ENCODE measurements around the gene CREB3L4. TPM values are rescaled to one million over a fixed set of nuclear protein-coding genes. Genes with fewer than 3 reads are reported as not detected.

CREB3L4 gene
- total and polyA plus RNA-seq, 2 of the 13 experiments (the other 11 are each of a cell fraction or from before 2014, with no cell fraction given): 9.9 to 18.7 TPM

- TF ChIP-seq GPBP1L1 (CRISPR knock-in tag; IDR thresholded peaks at IDR 0.05) (no peak), ZNF713 (CRISPR knock-in tag; IDR thresholded peaks at IDR 0.05) (no peak), SRSF1 (optimal IDR thresholded peaks at IDR 0.05; ENCODE audit: low read depth, low read length) (no peak), ZNF776 (CRISPR knock-in tag; IDR thresholded peaks at IDR 0.05) (0 out of 2 replicates have a peak, but pooled peaks have one; percentile 48), HOXA5 (CRISPR knock-in tag; IDR thresholded peaks at IDR 0.05) (0 out of 2 replicates have a peak, but pooled peaks have one; percentile 1), ZNF790 (CRISPR knock-in tag; IDR thresholded peaks at IDR 0.05; ENCODE audit: borderline replicate concordance) (0 out of 2 replicates have a peak, but pooled peaks have one; percentile 3), MED13 (CRISPR knock-in tag; IDR thresholded peaks at IDR 0.05) (no peak), MXD1 (CRISPR knock-in tag; IDR thresholded peaks at IDR 0.05) (peak; percentile 56; the same call in 1 of the 2 replicates), ATF1 (CRISPR knock-in tag; IDR thresholded peaks at IDR 0.05) (no peak), TEAD3 (CRISPR knock-in tag; optimal IDR thresholded peaks at IDR 0.05; ENCODE audit: borderline replicate concordance) (peak; percentile 88), ZNF253 (CRISPR knock-in tag; IDR thresholded peaks at IDR 0.05; ENCODE audit: borderline replicate concordance) (no peak), ZNF484 (CRISPR knock-in tag; IDR thresholded peaks at IDR 0.05; ENCODE audit: borderline replicate concordance, low read depth) (no peak), ZNF607 (CRISPR knock-in tag; IDR thresholded peaks at IDR 0.05; ENCODE audit: borderline replicate concordance) (no peak; the same call in 1 of the 2 replicates), ELF3 (CRISPR knock-in tag; IDR thresholded peaks at IDR 0.05) (no peak), RBM39 (IDR thresholded peaks at IDR 0.05; ENCODE audit: low read depth, low read length, poor library complexity, severe bottlenecking) (peak; percentile 56), MTERF4 (CRISPR knock-in tag; IDR thresholded peaks at IDR 0.05) (0 out of 2 replicates have a peak, but pooled peaks have one; percentile 57), SOX5 (CRISPR knock-in tag; IDR thresholded peaks at IDR 0.05; ENCODE audit: borderline replicate concordance) (no peak), ZNF788 (CRISPR knock-in tag; IDR thresholded peaks at IDR 0.05; ENCODE audit: borderline replicate concordance) (0 out of 2 replicates have a peak, but pooled peaks have one; percentile 42), BHLHE40 (IDR thresholded peaks at IDR 0.05; ENCODE audit: low read length) (no peak), RXRB (CRISPR knock-in tag; IDR thresholded peaks at IDR 0.05; ENCODE audit: borderline replicate concordance) (no peak; the same call in 1 of the 2 replicates), JDP2 (CRISPR knock-in tag; IDR thresholded peaks at IDR 0.05; ENCODE audit: borderline replicate concordance) (no peak), IRF9 (CRISPR knock-in tag; IDR thresholded peaks at IDR 0.05; ENCODE audit: borderline replicate concordance) (no peak), IRF2 (CRISPR knock-in tag; IDR thresholded peaks at IDR 0.05) (0 out of 2 replicates have a peak, but pooled peaks have one; percentile 2), SOX6 (IDR thresholded peaks at IDR 0.05) (no peak), SOX6 (CRISPR knock-in tag; IDR thresholded peaks at IDR 0.05) (0 out of 2 replicates have a peak, but pooled peaks have one; percentile 20), KDM5A (IDR thresholded peaks at IDR 0.05; ENCODE audit: borderline replicate concordance, low read length) (0 out of 2 replicates have a peak, but pooled peaks have one; percentile 33), SPEN (CRISPR knock-in tag; IDR thresholded peaks at IDR 0.05; ENCODE audit: low read depth) (peak; percentile 7; the same call in 1 of the 2 replicates)
Observed at GRCh38 chr1:153963850-153964331, 3.8 kb upstream of the CREB3L4 start (continued).

Measured in HepG2 (cell line).